Umbilical cord (tissue), 2 donors: ENCODE measurements around the gene RNF220. TPM values are rescaled to one million over a fixed set of nuclear protein-coding genes. Genes with fewer than 3 reads are reported as not detected.
A peak's percentile ranks its signal among the peaks of the same experiment; 100 is the strongest.

ENCODE experiments used
- DNase-seq: peaks from one replicate; pipeline ENCODE4 v3.0.0-alpha.2; 2015; ENCODE audit warnings: low spot score
- total RNA-seq: library from RNA; depleted of rRNA; stranded (reverse); fragments of >200 nt; gene quantifications from one replicate; pipeline ENCODE4 v1.2.3, GENCODE V29; 2014; ENCODE audit warnings: low replicate concordance; ENCODE audit not compliant: insufficient read depth

RNF220 gene
- total RNA-seq, 1 donor from 2014 or later = 95.3 TPM

DNA sequence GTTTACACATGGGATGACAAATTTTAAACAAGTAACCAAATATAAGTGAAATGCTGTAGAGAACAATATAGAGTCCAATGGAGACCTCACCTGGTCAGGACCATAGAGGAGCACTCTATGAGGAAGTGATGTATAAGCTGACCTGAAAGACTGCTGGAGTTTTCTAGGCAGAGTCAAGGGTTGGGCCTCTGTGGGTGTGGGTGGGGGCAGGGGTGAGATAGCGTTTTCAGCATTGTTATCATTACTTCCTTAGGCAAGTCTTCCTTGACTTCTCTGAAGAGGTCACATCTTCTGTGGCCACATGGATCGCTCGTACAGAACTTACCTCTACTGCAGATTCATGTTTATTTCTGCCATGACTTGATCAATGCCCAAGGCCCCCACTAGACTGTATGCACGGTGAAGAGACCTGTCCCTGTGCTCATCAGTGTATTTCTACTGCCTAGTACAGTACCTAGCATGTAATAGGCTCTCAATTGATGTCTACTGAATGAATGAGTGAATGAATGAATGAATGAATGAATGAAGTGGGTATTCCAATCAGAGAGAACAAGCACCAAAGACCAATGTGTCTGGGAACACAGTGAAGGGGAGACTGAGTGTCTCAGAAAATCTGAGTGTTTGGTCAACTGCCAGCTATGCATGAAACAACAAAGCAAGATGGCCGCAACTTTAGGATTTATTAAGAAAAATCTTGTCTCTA, 116.5 kb downstream of the RNF220 start:
- no peak for DNase-seq

- DNase-seq = no peak
Measured at GRCh38 chr1:44523593-44524591, 118.8 kb downstream of the RNF220 start.

- DNase-seq = peak; percentile 84
Measured at GRCh38 chr1:44524655-44525500, 119.8 kb downstream of the RNF220 start.

DNA sequence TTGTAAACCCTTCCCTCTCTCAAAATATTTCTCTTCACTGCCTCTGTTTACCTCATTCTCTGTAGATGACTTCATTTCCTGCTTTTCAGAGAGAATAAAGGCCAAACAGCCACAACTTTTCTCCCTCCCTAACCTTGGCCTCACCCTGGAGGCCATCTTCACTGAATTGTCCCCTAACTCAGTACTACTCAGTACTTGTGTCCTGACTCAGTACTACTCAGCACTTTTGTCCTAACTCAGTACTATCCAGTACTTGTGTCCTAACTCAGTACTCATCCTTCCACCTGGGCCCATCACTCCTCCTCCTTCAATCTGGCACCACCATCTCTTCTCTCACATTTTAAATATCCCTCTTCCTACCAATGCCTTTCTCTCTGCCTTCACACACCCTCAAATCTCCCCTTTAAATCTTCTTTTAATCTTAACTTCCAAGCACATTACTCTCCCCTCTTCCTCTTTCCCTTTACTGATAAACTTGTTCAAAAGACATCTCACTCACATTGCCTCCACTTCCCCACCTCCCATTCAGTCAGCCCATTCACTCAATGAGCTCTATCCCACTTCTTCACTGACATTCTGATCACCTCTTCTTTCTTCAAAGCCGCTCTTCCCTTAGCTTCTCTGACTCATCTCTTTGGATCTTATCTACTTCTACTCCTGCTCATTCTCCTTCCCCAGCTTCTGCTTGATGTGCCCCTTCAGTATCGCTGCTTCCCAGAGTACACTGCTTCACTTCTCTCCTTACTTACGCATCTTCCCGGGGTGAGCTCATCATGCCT, 121.4 kb downstream of the RNF220 start:
- DNase-seq = no peak

- DNase-seq = no peak
Measured at GRCh38 chr1:44531785-44532566, 126.9 kb downstream of the RNF220 start.

DNA sequence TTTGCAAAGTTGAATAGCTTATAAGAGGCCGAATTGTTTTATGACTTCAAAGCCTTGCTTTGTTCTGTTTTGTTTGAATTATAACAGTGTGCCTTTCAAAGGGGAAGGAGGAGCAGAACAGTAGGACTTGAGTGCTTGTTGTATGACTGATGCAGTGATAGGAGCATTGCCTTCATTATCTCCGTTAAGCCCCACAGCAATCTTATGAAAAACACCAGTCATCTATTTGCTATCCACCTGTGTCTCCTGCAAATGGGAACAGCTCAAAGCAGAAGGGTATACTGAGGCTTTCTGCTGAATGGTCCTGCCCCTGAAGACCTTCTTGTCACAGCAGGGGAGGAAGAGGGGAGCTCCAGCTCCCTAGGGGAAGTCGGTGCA, 127.5 kb downstream of the RNF220 start:
- DNase-seq = no peak

- no peak for DNase-seq
Measured at GRCh38 chr1:44534771-44535170, 129.7 kb downstream of the RNF220 start.

GRCh38 chr1:44536357-44537209, 131.5 kb downstream of the RNF220 start:
- DNase-seq = no peak

DNA sequence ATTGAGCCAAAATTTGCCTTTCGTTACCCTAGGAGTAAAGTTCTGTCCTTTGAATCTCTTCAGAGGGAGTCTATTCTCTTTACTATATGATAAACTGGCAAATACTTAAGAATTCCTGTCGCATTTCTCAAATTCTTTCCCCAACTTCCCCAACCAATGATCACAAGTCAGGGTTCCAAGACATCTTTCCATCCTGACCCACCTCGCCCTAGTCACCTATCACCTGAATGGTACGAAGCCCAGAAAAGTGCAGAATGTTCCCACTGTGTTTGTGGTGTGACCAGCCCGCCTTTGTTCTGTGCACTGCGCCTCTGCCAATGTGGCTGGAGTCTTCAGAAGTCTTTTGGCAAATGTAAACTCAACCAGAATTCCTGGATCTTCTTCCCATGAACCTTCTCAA, 132.5 kb downstream of the RNF220 start:
- DNase-seq = no peak

GRCh38 chr1:44537956-44538355, 132.9 kb downstream of the RNF220 start:
- no peak for DNase-seq

DNA sequence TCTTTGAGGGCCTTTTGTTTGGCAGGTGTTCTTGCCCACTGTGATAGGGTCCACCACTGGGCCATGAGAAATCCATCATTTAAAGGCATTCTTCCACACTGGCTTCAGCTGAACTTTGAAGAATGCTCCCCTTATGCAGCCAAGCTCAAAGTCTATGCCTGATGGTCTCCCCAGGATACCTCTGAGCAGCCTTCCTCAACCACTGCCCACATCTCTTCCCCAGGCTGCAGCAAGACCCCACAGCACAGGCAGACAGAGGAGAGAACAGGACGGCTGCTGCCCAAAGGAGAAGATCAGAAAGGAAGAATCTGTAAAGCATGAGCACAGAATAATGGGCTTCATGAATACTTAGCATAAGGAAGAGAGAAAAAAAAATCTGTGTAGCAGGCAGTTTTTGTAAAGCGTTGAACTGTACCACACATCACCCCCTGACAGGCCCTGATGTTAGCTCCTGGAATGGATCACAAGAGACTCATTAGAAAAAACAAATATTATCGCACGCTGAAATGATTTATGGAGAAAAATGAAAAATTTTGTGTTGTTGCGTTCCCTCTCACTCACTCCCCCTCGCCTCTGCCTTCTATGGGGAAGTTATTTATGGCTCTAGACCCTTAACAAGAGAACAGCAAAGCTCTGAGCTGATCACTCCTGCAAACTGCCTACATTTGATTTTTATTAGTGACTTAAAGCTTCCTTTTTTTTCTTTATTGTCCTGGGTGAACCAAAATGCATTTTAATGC, 135.1 kb downstream of the RNF220 start:
- no peak for DNase-seq

- no peak for DNase-seq
Measured at GRCh38 chr1:44542420-44543063, 137.5 kb downstream of the RNF220 start.

- no peak for DNase-seq
Measured at GRCh38 chr1:44543064-44543744, 138.1 kb downstream of the RNF220 start.

DNA sequence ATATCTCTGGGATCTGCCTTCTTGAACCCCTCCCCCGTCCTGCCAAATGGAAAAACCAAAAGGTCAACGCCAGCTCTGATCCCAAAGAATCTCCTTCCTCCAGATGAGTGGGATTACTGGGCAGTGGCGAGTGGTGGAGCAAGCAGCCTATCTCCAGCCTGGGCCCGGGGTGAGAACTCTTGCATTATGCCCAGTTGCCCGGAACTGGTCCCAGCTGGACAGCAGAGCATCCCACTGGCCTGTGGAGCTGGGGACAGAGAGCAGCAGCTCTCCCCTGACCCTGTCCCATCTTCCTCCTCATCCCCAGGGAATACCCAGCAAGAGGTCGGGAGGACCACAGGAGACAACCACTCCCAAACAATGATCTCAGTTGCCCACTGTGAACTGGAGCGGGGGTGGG, 138.7 kb downstream of the RNF220 start:
- DNase-seq = no peak

DNA sequence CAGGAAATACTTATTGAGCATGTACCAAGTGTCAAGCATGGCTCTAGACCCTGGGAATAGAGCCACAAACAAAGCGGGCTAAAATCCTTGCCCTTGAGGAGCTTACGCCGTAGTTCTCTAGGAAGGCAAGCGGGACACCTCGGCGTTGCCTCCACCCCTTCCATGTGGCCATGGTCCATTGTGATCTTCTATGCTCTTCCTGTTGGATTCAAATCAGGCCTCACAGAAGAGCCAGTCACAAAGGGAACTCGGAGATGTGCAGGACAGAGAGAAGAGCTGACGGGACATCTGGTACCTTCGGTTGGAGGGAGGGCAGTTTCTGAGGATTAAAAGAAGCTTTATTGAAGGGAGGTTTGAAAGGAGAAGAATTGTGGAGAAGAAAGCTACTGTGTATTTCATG, 139.9 kb downstream of the RNF220 start:
- DNase-seq = no peak

GRCh38 chr1:44545961-44546360, 140.9 kb downstream of the RNF220 start:
- no peak for DNase-seq

GRCh38 chr1:44546403-44547053, 141.5 kb downstream of the RNF220 start:
- DNase-seq = no peak
